SKM-1 (cell line): ENCODE measurements around the gene PPY.
"Not testable (repeated sequence)": the region's sequence is repeated elsewhere in the genome, so short reads cannot be mapped to it uniquely, and the experiment has no call there.

ENCODE experiments used
- DNase-seq: peaks from one replicate; lab custom pipeline; 2025; ENCODE audit not compliant: unreplicated experiment; lab: John Stamatoyannopoulos, UW

Gene PPY, protein sequence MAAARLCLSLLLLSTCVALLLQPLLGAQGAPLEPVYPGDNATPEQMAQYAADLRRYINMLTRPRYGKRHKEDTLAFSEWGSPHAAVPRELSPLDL

DNA sequence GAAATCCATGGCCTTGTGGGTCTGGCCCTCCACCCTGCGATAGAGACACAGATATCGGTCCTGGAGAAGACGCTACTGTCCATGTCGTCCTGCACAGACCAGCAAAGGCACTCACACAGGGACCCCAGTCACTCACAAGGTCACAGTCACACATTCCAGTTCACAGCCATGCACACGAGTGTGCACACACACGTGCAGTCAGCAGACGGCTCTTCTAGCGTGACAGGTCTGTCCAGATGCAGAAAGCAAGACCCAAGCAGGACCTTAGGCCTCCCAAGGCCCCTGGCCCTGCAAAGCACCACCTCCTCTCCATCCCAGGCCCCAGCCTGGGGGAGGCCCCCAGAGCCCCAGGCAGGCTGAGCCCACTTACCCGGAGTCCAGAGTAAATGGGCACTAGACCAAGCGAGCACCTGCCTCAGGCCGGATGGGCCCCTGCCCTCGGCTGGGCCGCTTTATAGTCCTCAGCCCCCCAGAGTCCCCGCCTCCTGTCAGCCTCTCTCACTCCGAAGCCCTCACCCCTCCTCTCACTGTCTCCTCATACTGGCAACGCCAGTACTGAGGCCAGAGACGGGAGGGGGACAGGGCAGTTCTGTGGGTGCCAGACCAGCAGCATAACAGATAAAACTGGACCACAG, at the start of gene PPY:
PPY (minus strand) TSS at position 426 of the 635 bp plus-strand sequence. CDS start 822 bp downstream, outside the sequence.
- DNase-seq, result no peak

DNA sequence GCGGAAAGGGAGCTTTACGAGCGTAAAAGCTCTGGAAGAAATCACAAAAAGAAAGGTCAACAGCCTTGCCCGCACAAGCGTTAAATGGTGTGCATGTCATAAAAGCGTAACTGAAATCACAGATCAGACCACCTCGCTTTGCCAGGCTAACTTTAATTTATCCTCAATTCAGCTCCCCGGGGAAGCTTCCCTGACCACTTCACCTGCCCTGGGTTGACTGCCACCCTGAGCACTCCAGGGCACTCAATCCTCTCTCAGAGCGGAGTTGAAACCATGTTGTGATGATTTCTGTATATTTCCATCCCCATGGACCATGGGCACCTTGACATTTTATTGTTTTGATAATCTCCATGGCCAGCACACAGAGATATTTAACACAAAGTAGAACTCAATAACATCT, 46.0 kb upstream of the PPY start:
- no peak for DNase-seq

DNA sequence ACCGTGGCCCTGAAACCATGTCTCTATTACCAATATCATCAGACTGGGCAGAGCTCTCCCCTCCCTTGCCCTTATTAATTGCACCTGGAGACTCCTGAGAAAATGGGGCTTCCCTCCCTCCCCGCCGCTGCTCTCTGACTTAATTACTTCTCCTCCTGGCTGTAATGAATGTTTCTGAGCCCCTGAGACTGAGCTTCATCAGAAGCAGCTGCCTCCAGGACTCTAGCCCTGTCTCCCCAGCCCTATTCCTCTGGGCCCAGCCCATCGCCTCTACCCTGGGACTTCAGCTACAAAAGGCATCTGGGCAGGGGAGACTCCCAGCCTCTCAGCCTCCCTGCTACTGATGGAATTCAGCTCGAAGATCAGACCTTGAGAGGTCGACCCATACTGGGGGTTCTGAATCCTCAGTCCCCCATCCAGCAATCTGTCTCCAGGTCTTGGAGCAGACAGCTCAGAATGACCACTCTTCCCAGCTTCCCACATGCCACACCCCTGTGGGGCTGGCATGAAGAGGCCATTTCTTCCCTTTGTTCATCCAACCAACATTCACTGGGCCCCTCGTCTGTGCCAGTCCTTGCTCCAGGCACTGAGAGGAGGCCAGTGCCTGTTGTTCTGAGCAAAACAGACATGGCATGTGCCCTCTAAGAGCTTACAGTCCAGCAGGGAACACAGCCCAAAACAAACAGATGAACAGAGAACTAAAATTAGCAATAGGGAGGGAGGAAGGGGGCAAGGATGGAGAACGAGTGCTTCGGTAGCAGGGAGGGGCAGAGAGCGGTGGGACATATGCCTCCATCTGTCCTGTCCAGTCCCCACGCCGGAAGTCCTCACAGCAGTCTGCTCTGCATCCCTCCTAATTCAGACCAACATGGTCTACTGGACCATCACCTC, 45.1 kb upstream of the PPY start:
- DNase-seq, result no peak

DNA sequence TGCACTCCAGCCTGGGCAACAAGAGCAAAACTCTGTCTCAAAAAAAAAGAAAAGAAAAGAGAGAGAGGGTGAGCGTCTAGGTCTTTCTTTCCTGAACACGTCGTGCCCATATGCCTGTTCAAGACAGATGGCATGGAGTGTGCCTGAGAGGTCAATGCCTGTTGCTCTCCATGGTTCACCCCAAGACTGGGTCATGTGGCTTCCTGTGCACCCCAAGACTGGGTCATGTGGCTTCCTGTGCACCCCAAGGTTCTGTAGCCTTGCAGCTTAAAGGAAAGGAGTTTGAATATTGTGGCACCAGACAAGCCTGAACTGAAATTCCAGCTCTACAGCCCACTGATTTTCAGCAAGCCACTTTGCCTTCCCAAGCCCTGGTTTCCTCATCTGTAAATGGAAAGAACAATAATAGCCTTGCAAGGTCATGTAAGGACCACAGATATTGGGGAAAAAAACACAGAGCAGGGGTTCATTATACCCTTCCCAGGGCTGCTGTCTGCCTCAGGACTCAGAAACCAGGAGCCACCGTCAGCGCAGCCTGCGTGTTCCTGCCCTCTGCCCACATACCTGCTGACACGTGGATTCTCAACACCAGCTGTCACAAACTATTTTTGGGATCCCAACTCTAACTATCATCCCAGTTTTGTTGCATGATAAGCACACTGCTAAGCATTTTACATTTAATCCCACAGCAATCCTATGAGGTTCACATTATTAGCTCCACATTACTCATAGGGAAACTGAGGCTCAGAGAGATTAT, 44.1 kb upstream of the PPY start:
- DNase-seq, result no peak

DNA sequence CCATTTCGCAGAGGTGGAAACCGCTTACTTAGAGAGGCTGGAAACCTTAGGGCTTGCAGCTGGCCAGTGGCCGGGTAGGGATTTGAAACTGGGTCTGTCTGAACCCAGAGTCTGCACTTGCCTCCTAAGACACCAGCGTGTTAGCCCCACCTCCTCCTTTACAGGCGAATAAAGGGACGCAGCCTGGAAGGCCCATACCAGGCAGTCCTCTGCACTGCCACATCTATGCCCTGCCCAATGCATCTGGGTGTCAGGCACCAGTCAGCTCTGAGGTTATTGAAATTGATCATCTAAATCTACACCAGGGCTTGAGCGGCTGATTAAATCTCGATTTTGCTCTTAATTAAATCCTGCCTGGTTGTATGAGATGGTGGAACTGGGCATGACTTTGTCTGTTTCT, 42.2 kb upstream of the PPY start:
- no peak for DNase-seq

DNA sequence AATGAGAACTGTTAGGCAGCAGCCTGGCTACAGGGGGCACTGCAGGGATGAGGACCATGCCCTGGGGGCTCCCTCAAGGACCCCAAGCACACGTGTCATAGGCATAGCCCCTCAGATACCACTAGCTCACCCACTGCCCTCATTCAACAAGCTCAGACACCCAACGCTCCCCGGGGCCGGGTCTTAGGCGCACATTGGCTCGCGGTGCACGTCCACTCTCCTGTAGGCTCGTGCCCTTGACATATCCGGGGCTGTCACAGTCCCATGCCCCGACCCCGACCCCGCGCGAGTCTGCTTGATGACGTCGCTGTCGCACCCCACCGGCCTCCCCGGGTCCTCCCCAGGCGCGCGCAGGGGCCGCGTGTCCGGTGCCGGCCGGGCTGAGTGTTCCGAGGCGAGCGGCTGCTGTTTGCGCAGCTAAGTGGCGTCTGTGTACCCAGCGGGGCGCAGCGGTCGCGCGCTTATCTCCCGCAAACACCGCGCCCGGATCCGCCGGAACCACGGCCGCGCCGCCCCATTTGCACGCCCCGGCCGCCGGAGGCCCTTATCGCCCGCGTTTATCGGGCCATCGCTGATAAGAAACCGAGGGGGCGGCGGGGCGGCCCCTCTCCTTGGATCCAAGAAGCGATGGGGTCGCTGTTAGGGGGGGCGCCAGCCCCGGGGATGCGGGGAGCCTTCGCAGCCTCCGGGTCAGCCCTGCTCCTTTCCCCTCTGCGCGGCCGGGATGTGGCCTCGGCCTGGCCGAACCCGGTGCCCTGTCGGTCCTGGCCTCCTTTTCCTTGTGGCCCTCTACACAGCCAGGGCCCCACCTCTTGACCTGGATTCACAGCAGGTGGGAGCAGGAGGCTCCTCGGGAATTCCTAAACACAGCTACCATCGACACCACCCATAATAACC, 41.5 kb upstream of the PPY start:
- no peak for DNase-seq

DNA sequence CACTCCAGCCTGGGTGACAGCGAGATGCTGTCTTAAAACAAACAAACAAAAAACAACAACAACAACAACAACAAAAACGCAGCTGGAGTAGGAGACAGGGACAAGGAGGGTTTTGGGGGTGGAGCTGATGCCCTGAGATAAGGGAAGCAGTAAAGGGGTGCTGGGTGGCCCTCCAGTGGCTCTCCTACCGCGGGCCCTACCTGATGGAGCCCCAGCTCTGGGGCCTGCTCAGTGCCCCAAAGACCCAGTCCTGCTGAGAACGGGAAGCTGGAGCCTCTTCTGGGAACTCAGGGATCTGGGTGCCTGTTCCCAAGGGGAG, 40.9 kb upstream of the PPY start:
- DNase-seq, result no peak

DNA sequence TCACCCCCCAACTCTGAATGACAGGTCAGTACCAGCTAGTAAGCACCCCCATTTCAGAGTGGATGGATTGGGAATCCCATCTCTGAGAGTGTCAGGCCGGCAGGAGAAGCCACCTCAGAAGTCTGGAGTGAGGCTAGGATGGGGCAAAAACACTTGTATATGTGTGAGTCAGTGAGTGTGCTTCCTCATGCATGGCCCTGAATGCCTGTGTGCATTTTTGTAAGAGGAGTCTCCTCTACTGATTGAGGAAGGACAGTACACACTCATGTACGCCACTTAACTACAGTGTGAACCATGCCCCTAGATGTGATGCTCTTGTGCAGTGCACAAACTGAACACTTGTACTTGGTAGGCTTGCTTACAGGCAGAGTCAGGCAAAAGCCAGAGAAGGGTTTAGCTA, 39.9 kb upstream of the PPY start:
- DNase-seq, result no peak

DNA sequence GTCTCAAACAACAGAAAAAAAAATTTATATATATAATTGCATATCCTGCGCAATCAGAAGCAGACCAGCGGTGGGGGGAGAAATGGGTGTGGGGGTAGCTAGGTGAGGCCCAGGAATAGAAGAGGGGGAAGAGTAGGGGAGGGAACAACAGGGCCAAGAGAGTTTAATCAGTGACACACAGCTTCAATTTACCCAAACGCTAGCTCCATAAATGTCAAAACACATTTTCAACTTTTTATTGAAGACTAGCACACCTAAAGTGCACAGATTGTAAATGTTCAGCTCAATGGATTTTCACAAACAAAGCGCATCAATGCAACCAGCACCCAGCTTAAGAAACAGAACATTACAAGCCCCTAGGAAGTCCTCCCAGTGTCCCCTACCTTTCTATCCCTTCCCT, 37.4 kb upstream of the PPY start:
- DNase-seq, result no peak

DNA sequence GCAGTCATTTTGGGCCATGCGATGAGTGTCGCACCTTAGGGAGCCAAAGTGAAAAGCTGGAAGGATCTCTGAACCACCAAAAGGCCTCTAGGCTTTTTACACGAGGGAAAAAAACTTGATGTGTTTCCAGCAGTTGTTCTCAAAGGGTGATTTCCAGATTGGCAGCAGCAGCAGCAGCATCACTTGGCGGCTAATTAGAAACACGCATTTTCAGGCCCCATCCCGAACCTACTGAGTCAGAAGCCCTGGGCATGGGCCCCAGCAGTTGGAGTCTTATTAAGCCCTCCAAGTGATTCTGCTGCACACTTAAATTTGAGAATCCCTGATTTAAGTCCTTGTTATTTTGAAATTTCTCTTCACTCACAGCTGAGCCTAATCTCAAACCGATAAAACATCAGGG, 36.7 kb upstream of the PPY start:
- no peak for DNase-seq

DNA sequence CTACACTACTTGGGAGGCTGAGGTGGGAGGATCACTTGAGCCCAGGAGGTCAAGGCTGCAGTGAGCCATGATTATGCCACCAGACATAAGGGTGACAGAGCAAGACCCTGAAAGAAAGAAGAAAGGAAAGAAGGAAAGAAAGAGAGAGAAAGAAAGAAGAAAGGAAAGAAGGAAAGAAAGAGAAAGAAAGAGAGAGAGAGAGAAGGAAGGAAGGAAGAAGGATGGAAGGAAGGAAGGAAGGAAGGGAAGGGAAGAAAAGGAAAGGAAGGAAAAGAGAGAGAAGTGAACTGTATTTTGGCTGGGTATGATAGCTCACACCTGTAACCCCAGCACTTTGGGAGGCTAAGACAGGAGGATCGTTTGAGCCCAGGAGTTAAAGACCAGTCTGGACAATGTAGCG, 35.8 kb upstream of the PPY start:
- DNase-seq, result no peak

DNA sequence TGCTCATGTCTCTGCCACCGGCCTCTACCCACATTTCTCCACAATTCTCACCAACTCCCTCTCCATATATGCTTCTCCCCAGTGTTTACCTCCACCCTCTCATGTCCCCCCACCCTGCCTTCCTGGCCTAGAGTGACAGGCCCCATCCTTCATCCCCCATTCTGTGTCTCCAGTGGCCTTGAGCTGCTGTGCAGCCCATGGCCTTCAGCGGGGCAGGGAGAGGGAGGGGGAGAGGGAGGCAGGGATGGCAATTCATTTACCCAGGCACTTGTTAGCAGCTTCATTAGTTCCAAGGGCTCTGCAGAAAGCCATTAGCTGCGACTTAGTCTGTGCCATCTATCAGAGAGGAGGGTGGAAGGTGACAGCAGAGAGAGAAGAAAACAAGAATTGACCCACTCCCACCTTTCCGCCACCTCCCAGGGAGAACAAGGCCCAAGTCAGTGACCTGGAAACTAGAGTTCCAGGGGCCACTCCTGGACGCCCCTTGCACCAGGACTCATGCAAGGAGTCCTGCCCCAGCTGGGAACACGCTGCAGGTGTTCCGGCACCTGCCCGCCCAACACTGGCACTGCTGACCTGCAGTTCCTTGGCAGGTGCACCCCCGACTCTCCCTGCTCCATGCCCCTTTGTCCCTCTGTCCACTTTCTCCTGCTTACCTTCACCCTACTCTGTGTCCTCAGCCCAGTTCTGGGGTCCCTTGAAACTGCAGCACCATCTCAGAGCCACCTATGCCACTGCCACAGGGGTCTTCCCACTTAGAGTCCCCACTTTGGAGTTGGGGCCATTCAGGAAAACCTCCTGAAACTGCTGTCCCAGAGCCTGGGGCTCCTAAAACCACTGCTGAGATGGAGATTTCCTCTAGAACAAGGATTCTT, 34.9 kb upstream of the PPY start:
- DNase-seq, result no peak

DNA sequence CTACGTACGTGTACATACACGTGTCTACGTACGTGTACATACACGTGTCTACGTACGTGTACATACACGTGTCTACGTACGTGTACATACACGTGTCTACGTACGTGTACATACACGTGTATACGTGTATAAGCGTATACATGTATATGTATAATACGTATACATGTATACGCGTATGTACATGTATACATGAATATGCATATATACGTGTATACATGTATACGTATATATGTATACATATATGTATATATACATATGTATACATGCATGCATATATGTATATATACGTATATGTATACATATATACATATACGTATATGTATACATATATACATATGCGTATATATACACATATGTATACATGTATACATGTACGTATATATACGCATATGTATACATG, 33.6 kb upstream of the PPY start:
- no peak for DNase-seq

DNA sequence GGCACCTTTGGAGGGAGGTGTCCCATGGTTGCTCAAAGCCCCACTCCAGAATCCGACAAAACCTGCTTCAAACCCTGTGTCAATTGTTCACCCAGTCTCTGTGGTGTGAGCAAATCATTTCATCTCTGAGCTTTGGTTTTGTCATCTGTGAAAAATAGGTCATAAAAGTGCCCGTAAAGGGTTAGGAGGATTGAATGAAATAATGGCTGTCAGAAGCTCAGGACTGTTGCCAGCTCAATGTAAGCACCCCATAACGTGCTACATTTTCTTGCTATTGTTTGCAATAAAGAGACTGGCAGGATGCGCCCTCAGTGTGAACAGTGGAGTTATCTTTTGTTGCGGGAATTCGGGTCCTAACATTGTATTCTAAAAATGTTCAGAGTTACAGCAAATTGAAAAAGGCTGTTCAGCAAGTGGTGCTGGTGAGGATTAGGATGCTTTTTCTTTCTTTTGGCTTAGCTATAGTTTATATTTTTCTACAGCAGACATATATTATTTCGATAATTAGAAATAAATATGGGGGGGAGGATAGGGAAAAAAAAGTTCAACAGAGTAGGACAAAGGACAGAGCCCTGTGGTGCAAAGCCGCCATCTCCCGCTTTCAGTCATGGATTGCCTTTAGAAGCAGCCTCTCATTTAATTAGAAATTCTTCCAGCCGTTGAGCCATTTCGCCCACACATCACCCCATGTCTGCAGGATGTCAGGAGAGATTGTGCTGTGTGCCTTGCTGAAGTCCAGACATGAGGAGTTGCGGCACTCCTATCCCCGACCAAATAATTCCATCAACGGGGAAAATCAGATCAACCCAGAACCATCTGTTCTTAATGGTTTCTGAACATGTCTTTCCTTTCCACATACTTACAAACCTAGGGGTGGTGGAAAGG, 32.3 kb upstream of the PPY start:
- no peak for DNase-seq

DNA sequence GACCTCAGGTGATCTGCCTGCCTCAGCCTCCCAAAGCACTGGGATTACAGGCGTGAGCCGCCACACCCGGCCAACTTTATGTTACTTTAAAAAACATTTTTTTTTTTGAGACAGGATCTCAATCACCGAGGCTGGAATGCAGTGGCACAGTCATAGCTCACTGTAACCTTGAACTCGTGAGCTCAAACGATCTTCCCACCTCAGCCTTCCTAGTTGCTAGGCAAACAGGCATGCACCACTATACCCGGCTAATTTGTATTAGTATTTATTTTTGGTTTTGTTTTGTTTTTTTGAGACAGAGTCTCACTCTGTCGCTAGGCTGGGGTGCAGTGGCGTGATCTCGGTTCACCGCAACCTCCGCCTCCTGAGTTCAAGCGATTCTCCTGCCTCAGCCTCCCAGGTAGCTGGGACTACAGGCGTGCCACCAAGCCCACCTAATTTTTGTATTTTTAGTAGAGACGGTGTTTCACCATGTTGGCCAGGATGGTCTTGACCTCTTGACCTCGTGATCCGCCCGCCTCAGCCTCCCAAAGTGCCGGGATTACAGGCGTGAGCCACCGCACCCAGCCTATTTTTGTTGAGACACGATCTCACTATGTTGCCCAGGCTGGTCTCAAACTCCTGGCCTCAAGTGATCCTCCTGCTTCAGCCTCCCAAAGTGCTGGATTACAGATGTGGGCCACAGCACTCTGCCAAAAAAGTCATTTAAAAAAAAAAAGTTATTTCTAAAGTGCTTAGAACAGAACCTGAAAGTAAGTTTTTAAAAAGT, 30.4 kb upstream of the PPY start:
- not testable (repeated sequence) for DNase-seq

DNA sequence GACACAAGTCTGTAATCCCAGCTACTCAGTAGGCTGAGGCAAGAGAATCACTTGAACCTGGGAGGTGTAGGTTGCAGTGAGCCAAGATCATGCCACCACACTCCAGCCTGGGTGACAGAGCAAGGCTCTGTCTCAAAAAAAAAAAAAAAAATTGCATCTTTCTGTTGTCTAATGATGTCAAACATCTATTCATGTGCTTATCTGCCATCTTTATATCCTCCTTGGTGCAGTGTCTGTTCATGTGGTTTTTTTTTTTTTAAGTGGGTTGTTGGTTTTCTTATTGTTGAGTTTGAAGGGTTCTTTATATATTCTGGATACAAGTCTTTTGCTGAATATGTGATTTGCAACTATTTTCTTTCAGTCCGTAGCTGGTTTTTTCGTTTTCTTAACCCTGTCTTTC, 29.2 kb upstream of the PPY start:
- DNase-seq, result not testable (repeated sequence)

DNA sequence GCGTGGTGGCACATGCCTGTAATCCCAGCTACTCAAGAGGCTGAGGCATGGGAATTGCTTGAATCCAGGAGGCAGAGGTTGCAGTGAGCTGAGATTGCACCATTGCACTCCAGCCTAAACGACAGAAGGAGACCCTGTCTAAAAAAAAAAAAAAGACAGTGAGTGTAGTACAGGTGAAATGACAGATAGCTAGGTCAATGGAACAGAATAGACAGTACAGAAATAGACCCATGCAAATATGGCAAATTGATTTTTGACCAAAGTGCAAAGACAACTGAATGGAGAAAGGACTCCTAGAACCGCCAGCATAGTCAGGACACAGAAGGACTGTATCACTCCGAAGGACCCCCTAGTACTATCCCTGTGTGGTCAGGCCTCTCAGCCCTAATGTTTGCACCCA, 28.1 kb upstream of the PPY start:
- DNase-seq, result no peak

DNA sequence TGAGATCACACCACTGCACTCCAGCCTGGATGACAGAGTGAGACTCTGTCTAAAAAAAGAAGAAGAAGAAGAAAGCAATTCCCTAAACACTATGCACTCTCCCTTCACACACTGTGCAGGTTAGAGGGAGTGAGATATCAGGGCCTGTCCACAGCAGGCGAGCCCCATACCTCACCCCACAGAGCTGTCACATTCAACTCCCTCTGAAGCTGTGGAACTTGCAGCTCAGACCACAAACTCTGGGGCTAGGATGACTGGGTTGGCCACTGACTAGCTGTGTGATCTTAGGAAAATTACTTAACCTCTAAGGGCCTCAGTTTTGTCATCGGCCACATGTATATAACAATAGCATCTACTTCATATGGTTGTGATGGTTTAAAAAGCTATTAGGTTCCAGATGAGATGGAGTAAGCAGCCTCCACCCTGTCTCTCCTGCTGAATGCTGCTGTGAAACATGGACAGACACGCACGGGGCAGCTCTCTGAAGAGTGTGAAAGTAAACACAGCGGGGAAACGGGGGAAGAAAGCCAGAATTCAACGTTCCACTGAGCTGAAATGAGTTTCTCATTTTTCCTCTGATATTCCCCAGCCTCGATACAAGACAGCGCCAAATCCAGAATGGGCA, 25.1 kb upstream of the PPY start:
- no peak for DNase-seq
